HepG2 (cell line): ENCODE results near the gene PKP1. TPM values are rescaled to one million over a fixed set of nuclear protein-coding genes. Genes with fewer than 3 reads are reported as not detected.

Source experiments
- MEIS2 ChIP-seq: sonication (generic); formaldehyde crosslinking; IDR thresholded peaks from 2 replicates; pipeline ENCODE4 v1.9.0; 2021; ENCODE audit warnings: mild to moderate bottlenecking, missing genetic modification reagents
- SP4 ChIP-seq: sonication (generic); formaldehyde crosslinking; IDR thresholded peaks from 2 replicates; pipeline ENCODE4 v1.8.1; 2023; ENCODE audit warnings: mild to moderate bottlenecking, missing genetic modification reagents
- ZGPAT ChIP-seq: IDR thresholded peaks from 2 replicates; pipeline ENCODE4 v1.6.1; 2016; ENCODE audit warnings: mild to moderate bottlenecking
- ZNF501 ChIP-seq: sonication (generic); formaldehyde crosslinking; IDR thresholded peaks from 2 replicates; pipeline ENCODE4 v1.5.1; 2020; ENCODE audit warnings: mild to moderate bottlenecking, moderate library complexity, missing genetic modification reagents
- polyA plus RNA-seq, 8 experiments: library from polyadenylated mRNA; depleted of rRNA in 3 of 8; stranded (reverse) in 7 of 8; unstranded in 1 of 8; fragments of >200 nt; fragmentation: Illumina TruSeq in 4 of 8; extraction: Trizol in 4 of 8; gene quantifications; 2 replicates each; pipeline versions ENCODE4 v1.2.1 to v1.2.3, GENCODE V29; 2011 to 2016; ENCODE audit warnings: low read depth in 4 of 8, missing spikeins in 1 of 8, mixed read lengths in 1 of 8; ENCODE audit not compliant: insufficient read depth in 1 of 8
- total RNA-seq, 5 experiments: library from RNA; depleted of rRNA; stranded (reverse); fragments of >200 nt; fragmentation: Illumina TruSeq; extraction: Trizol; gene quantifications; 2 replicates each; pipeline ENCODE4 v1.2.3, GENCODE V29; 2016; ENCODE audit warnings: low read depth in 1 of 5
- TF ChIP-seq, protein P1 (sequence below): sonication (generic); formaldehyde crosslinking; IDR thresholded peaks from 2 replicates; pipeline ENCODE4 v1.5.0; 2020; ENCODE audit warnings: mild to moderate bottlenecking, missing genetic modification reagents, borderline replicate concordance
- TF ChIP-seq, protein P2 (sequence below): IDR thresholded peaks from 2 replicates; pipeline ENCODE4 v1.6.1; 2012; ENCODE audit warnings: inconsistent platforms

The PKP1 gene
- total and polyA plus RNA-seq, 2 of the 13 experiments (the other 11 are each of a cell fraction or from before 2014, with no cell fraction given), result not detected

DNA sequence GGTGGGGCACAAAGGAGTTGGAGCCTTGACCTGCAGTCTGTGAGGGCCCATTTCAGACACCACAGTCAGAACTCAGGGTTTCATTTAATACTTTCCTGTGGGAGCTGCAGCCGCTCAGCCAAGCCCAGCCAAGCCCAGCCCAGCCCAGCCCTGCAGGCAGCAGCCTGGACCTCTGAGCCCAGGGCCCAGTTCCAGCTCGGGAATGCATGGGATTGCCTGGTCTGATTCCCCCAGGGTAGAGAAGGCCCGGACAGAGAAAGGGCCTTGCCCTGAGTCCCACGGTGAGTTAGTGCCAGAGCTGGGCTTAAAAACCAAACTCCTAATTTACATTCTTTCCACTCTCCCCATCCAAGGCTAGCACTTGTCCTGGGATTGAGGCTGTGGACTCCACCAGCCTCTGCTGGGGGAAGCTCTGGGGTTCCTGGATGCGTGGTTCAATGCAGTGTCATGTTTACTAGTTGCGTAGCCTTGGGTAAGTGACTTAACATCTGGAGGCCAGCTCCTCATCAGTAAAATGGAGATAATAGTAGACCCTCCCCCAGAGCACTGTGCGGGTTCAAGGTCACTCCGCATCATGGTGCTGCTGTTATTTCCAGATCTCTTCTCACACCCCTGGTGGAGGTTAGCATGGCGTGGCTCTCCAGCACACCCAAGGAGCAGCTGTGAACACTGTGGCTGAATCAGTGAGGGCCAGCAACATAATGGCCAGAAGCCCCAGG lies 29.2 kb upstream of the PKP1 start (continued):
- TF ChIP-seq, protein P1, sequence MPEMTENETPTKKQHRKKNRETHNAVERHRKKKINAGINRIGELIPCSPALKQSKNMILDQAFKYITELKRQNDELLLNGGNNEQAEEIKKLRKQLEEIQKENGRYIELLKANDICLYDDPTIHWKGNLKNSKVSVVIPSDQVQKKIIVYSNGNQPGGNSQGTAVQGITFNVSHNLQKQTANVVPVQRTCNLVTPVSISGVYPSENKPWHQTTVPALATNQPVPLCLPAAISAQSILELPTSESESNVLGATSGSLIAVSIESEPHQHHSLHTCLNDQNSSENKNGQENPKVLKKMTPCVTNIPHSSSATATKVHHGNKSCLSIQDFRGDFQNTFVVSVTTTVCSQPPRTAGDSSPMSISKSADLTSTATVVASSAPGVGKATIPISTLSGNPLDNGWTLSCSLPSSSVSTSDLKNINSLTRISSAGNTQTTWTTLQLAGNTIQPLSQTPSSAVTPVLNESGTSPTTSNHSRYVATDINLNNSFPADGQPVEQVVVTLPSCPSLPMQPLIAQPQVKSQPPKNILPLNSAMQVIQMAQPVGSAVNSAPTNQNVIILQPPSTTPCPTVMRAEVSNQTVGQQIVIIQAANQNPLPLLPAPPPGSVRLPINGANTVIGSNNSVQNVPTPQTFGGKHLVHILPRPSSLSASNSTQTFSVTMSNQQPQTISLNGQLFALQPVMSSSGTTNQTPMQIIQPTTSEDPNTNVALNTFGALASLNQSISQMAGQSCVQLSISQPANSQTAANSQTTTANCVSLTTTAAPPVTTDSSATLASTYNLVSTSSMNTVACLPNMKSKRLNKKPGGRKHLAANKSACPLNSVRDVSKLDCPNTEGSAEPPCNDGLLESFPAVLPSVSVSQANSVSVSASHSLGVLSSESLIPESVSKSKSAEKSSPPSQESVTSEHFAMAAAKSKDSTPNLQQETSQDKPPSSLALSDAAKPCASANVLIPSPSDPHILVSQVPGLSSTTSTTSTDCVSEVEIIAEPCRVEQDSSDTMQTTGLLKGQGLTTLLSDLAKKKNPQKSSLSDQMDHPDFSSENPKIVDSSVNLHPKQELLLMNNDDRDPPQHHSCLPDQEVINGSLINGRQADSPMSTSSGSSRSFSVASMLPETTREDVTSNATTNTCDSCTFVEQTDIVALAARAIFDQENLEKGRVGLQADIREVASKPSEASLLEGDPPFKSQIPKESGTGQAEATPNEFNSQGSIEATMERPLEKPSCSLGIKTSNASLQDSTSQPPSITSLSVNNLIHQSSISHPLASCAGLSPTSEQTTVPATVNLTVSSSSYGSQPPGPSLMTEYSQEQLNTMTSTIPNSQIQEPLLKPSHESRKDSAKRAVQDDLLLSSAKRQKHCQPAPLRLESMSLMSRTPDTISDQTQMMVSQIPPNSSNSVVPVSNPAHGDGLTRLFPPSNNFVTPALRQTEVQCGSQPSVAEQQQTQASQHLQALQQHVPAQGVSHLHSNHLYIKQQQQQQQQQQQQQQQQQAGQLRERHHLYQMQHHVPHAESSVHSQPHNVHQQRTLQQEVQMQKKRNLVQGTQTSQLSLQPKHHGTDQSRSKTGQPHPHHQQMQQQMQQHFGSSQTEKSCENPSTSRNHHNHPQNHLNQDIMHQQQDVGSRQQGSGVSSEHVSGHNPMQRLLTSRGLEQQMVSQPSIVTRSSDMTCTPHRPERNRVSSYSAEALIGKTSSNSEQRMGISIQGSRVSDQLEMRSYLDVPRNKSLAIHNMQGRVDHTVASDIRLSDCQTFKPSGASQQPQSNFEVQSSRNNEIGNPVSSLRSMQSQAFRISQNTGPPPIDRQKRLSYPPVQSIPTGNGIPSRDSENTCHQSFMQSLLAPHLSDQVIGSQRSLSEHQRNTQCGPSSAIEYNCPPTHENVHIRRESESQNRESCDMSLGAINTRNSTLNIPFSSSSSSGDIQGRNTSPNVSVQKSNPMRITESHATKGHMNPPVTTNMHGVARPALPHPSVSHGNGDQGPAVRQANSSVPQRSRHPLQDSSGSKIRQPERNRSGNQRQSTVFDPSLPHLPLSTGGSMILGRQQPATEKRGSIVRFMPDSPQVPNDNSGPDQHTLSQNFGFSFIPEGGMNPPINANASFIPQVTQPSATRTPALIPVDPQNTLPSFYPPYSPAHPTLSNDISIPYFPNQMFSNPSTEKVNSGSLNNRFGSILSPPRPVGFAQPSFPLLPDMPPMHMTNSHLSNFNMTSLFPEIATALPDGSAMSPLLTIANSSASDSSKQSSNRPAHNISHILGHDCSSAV (CRISPR knock-in tag), result no peak
- TF ChIP-seq MEIS2 (CRISPR knock-in tag) (no peak), ZNF501 (CRISPR knock-in tag) (peak; percentile 48; the same call in 1 of the 2 replicates), ZGPAT (CRISPR knock-in tag) (no peak), SP4 (CRISPR knock-in tag) (0 out of 2 replicates have a peak, but pooled peaks have one; percentile 19)
- TF ChIP-seq, protein P2, sequence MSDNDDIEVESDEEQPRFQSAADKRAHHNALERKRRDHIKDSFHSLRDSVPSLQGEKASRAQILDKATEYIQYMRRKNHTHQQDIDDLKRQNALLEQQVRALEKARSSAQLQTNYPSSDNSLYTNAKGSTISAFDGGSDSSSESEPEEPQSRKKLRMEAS, result no peak
